ENCODE results near the gene METTL1.

METTL1 gene

DNA sequence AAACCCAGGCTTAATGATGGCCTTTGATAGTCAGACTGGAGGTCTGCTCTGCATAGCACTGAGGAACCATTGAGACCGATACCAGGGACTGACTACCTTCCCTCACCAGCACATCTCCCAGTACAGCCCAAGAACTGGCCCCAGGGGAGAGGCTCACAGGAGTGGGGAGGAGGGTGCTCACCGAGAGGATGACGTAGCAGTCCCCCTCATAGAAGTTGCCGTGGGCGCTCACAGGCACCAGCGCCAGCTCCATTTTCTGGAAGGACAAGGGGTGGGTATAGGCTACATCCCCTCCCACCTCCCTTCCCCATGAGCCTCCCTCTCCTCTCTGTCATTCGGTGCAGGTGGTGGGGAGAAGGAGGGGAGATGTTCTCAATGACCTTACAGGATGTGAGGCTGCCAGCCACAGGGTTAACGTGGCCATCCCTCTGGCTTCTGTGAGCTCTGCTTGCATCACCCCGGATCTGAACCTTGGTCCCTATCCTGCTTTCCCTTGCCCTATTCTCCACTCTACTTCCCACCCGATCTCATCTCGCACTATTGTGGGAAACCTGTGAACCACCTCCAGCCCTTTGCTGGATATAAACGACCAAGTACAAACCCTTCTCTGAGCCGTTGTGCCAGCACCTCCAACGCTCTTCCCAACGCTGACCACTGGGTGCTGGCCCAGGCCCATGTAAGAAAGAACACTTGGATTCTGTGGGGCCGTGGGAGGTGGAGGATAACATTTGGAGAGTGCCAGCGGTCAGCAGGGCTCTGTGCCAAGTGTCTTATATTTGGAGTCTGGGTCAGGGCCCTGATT, 42.3 kb upstream of the METTL1 start:
- TF ChIP-seq, protein P1, sequence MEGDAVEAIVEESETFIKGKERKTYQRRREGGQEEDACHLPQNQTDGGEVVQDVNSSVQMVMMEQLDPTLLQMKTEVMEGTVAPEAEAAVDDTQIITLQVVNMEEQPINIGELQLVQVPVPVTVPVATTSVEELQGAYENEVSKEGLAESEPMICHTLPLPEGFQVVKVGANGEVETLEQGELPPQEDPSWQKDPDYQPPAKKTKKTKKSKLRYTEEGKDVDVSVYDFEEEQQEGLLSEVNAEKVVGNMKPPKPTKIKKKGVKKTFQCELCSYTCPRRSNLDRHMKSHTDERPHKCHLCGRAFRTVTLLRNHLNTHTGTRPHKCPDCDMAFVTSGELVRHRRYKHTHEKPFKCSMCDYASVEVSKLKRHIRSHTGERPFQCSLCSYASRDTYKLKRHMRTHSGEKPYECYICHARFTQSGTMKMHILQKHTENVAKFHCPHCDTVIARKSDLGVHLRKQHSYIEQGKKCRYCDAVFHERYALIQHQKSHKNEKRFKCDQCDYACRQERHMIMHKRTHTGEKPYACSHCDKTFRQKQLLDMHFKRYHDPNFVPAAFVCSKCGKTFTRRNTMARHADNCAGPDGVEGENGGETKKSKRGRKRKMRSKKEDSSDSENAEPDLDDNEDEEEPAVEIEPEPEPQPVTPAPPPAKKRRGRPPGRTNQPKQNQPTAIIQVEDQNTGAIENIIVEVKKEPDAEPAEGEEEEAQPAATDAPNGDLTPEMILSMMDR (IDR thresholded peaks at IDR 0.05; ENCODE audit: extremely low read depth, missing control alignments): no peak
- DNase-seq (ENCODE audit: low spot score): no peak

GRCh38 chr12:57813111-57813970, 41.4 kb upstream of the METTL1 start:
- TF ChIP-seq, protein P1 (IDR thresholded peaks at IDR 0.05; ENCODE audit: extremely low read depth, missing control alignments): no peak
- DNase-seq (ENCODE audit: low spot score): no peak

GRCh38 chr12:57811028-57811755, 39.3 kb upstream of the METTL1 start:
- DNase-seq (ENCODE audit: low spot score): no peak
- TF ChIP-seq, protein P1 (IDR thresholded peaks at IDR 0.05; ENCODE audit: extremely low read depth, missing control alignments): no peak

DNA sequence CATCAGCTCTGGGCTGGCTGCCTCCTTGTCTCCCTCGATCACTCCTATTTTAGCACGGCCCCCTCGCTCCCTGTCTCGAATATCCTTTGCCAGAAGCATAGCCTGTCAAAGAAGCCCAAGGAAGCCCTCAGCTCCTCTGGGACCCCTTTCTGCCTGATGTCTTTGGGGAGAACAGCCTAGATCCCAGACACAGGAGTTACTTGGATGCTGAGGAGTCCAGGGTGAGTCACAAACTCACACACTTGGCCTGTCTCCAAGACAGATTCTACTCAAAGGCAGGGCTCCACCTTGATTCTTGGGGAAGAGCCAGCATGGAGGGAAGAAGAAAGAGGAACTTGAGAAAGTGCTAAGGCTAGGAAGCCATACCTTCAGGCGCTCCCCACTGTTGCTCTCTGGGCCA, 38.5 kb upstream of the METTL1 start:
- no peak for DNase-seq (ENCODE audit: low spot score)

GRCh38 chr12:57809425-57809824, 37.5 kb upstream of the METTL1 start:
- TF ChIP-seq, protein P1 (IDR thresholded peaks at IDR 0.05; ENCODE audit: extremely low read depth, missing control alignments): no peak

More for the DNA sequence above, 38.5 kb upstream of the METTL1 start:
- TF ChIP-seq, protein P1 (IDR thresholded peaks at IDR 0.05; ENCODE audit: extremely low read depth, missing control alignments): no peak

GRCh38 chr12:57808351-57808750, 36.4 kb upstream of the METTL1 start:
- TF ChIP-seq, protein P1 (IDR thresholded peaks at IDR 0.05; ENCODE audit: extremely low read depth, missing control alignments): no peak
- DNase-seq (ENCODE audit: low spot score): no peak

More at GRCh38 chr12:57809425-57809824, 37.5 kb upstream of the METTL1 start:
- DNase-seq (ENCODE audit: low spot score): no peak
